ENCODE measurements around the gene HIKESHI. TPM values are rescaled to one million over a fixed set of nuclear protein-coding genes. Genes with fewer than 3 reads are reported as not detected.
"Not testable (repeated sequence)": the region's sequence is repeated elsewhere in the genome, so short reads cannot be mapped to it uniquely, and the experiment has no call there.

Gene HIKESHI
- total and polyA plus RNA-seq, 2 experiments from 2014 or later, result 49.4 to 88.6 TPM

- no peaks in the 10 kb centered on the region for H3K9me3 ChIP-seq (ENCODE audit: low read depth)
- in situ Hi-C loops (cut with MboI), result no loop called here
- H3K9me2 ChIP-seq (ENCODE audit: insufficient read depth), result no peaks in the 10 kb centered on the region
- peak; percentile 7 for DNase-seq
- H4K20me1 ChIP-seq (ENCODE audit: insufficient read depth), result no peaks in the 10 kb centered on the region
- TF ChIP-seq EZH2 (IDR thresholded peaks at IDR 0.05; ENCODE audit: insufficient read depth, poor library complexity, severe bottlenecking) (no peak), EZH2phosphoT487 (IDR thresholded peaks at IDR 0.05; ENCODE audit: insufficient read depth, low read depth) (no peak)
- no peaks in the 10 kb centered on the region for H3K36me3 ChIP-seq (ENCODE audit: low read depth)
- H3K4me3 ChIP-seq, result no peak overlapping the region
- H3K27me3 ChIP-seq (replicated peaks; ENCODE audit: insufficient read depth), result no peaks in the 10 kb centered on the region
- no peak overlapping the region for H3K4me2 ChIP-seq (ENCODE audit: unreplicated experiment)
- no peak overlapping the region for H3K9ac ChIP-seq
- no peaks in the 10 kb centered on the region for H3K4me1 ChIP-seq (ENCODE audit: insufficient read depth)
- no peaks in the 10 kb centered on the region for H3K79me2 ChIP-seq (ENCODE audit: insufficient read depth)
- H3F3A ChIP-seq (ENCODE audit: insufficient read depth), result peaks cover 15% of the 10 kb centered on the region; the same call in 1 of the 2 replicates
- H3K27ac ChIP-seq, result no peak overlapping the region
- H2AFZ ChIP-seq, result no peak overlapping the region
These were observed 8.0 kb upstream of the HIKESHI start for GRCh38 chr11:86294026-86294425.

- Histone ChIP-seq H2AFZ (peak overlapping the region; percentile 98), H3K4me3 (peak overlapping the region; percentile 96), H3K36me3 (ENCODE audit: low read depth) (peaks cover 3% of the 10 kb centered on the region; the same call in 1 of the 2 replicates), H3F3A (ENCODE audit: insufficient read depth) (no peaks in the 10 kb centered on the region), H3K4me2 (ENCODE audit: unreplicated experiment) (peak overlapping the region; percentile 72), H3K9me3 (ENCODE audit: low read depth) (no peaks in the 10 kb centered on the region), H4K20me1 (ENCODE audit: insufficient read depth) (no peaks in the 10 kb centered on the region), H3K27me3 (replicated peaks; ENCODE audit: insufficient read depth) (no peaks in the 10 kb centered on the region), H3K9ac (peak overlapping the region; percentile 91), H3K9me2 (ENCODE audit: insufficient read depth) (no peaks in the 10 kb centered on the region), H3K27ac (no peak overlapping the region), H3K79me2 (ENCODE audit: insufficient read depth) (peaks cover 47% of the 10 kb centered on the region), H3K4me1 (ENCODE audit: insufficient read depth) (peaks cover 13% of the 10 kb centered on the region)
- no peak for DNase-seq
- in situ Hi-C loops (cut with MboI), result no loop called here
- 2% methylated on average over 6 of the region's 6 CpGs for WGBS, 2 experiments (ENCODE audit: low coverage in 1 of 2, low lambda C conversion rate in 2 of 2, missing lambda C conversion rate in 2 of 2)
- TF ChIP-seq EZH2phosphoT487 (IDR thresholded peaks at IDR 0.05; ENCODE audit: insufficient read depth, low read depth) (no peak), EZH2 (IDR thresholded peaks at IDR 0.05; ENCODE audit: insufficient read depth, poor library complexity, severe bottlenecking) (no peak)
These were observed 323 bp upstream of the HIKESHI start for GRCh38 chr11:86301742-86302091.

GRCh38 chr11:86303257-86303656, 1.2 kb downstream of the HIKESHI start:
- H3K4me3 ChIP-seq, result peak overlapping the region; percentile 96
- H3K36me3 ChIP-seq (ENCODE audit: low read depth), result peaks cover 3% of the 10 kb centered on the region; the same call in 1 of the 2 replicates
- no peaks in the 10 kb centered on the region for H3K9me2 ChIP-seq (ENCODE audit: insufficient read depth)
- H3K79me2 ChIP-seq (ENCODE audit: insufficient read depth), result peaks cover 47% of the 10 kb centered on the region
- peak overlapping the region; percentile 91 for H3K9ac ChIP-seq
- no peaks in the 10 kb centered on the region for H4K20me1 ChIP-seq (ENCODE audit: insufficient read depth)
- H3K4me2 ChIP-seq (ENCODE audit: unreplicated experiment), result peak overlapping the region; percentile 93
- no peaks in the 10 kb centered on the region for H3K27me3 ChIP-seq (replicated peaks; ENCODE audit: insufficient read depth)
- H3F3A ChIP-seq (ENCODE audit: insufficient read depth), result no peaks in the 10 kb centered on the region
- H3K27ac ChIP-seq, result peak overlapping the region; percentile 82
- peaks cover 13% of the 10 kb centered on the region for H3K4me1 ChIP-seq (ENCODE audit: insufficient read depth)
- 77 to 81% methylated on average over 2 of the region's 2 CpGs for WGBS, 2 experiments (ENCODE audit: low coverage in 1 of 2, low lambda C conversion rate in 2 of 2, missing lambda C conversion rate in 2 of 2)
- H2AFZ ChIP-seq, result peak overlapping the region; percentile 98
- TF ChIP-seq EZH2 (IDR thresholded peaks at IDR 0.05; ENCODE audit: insufficient read depth, poor library complexity, severe bottlenecking), result no peak
- TF ChIP-seq EZH2phosphoT487 (IDR thresholded peaks at IDR 0.05; ENCODE audit: insufficient read depth, low read depth), result no peak
- H3K9me3 ChIP-seq (ENCODE audit: low read depth), result no peaks in the 10 kb centered on the region
- in situ Hi-C loops (cut with MboI), result no loop called here
- DNase-seq, result peak; percentile 41

- H3K9me2 ChIP-seq (ENCODE audit: insufficient read depth); H3K27me3 ChIP-seq (replicated peaks; ENCODE audit: insufficient read depth); H3K4me3 ChIP-seq; DNase-seq; H3K9ac ChIP-seq; H2AFZ ChIP-seq; H3K4me2 ChIP-seq (ENCODE audit: unreplicated experiment); in situ Hi-C loops (cut with MboI); H3K27ac ChIP-seq; H3F3A ChIP-seq (ENCODE audit: insufficient read depth); H4K20me1 ChIP-seq (ENCODE audit: insufficient read depth); H3K9me3 ChIP-seq (ENCODE audit: low read depth); H3K4me1 ChIP-seq (ENCODE audit: insufficient read depth); H3K36me3 ChIP-seq (ENCODE audit: low read depth): not testable (repeated sequence)
- peaks cover 68% of the 10 kb centered on the region for H3K79me2 ChIP-seq (ENCODE audit: insufficient read depth)
- 97 to 100% methylated on average over 4 of the region's 4 CpGs for WGBS, 2 experiments (ENCODE audit: low coverage in 1 of 2, low lambda C conversion rate in 2 of 2, missing lambda C conversion rate in 2 of 2)
These were observed 6.7 kb downstream of the HIKESHI start for GRCh38 chr11:86308710-86309109.

- no peaks in the 10 kb centered on the region for H3K27me3 ChIP-seq (replicated peaks; ENCODE audit: insufficient read depth)
- H3K27ac ChIP-seq, result no peak overlapping the region
- peaks cover 58% of the 10 kb centered on the region for H3K79me2 ChIP-seq (ENCODE audit: insufficient read depth)
- H3K9me2 ChIP-seq (ENCODE audit: insufficient read depth), result no peaks in the 10 kb centered on the region
- no peaks in the 10 kb centered on the region for H3F3A ChIP-seq (ENCODE audit: insufficient read depth)
- 94 to 97% methylated on average over 2 of the region's 2 CpGs for WGBS, 2 experiments (ENCODE audit: low coverage in 1 of 2, low lambda C conversion rate in 2 of 2, missing lambda C conversion rate in 2 of 2)
- no peak for DNase-seq
- no peaks in the 10 kb centered on the region for H3K9me3 ChIP-seq (ENCODE audit: low read depth)
- no peak overlapping the region for H3K9ac ChIP-seq
- H3K36me3 ChIP-seq (ENCODE audit: low read depth), result no peaks in the 10 kb centered on the region
- H3K4me2 ChIP-seq (ENCODE audit: unreplicated experiment), result no peak overlapping the region
- no peak overlapping the region for H2AFZ ChIP-seq
- no peaks in the 10 kb centered on the region for H3K4me1 ChIP-seq (ENCODE audit: insufficient read depth)
- H4K20me1 ChIP-seq (ENCODE audit: insufficient read depth), result no peaks in the 10 kb centered on the region
- in situ Hi-C loops (cut with MboI), result no loop called here
- TF ChIP-seq EZH2 (IDR thresholded peaks at IDR 0.05; ENCODE audit: insufficient read depth, poor library complexity, severe bottlenecking) (no peak), EZH2phosphoT487 (IDR thresholded peaks at IDR 0.05; ENCODE audit: insufficient read depth, low read depth) (no peak)
- no peak overlapping the region for H3K4me3 ChIP-seq
These were observed 11.8 kb downstream of the HIKESHI start for GRCh38 chr11:86313793-86314192.

Data from GM23248 (cell line).